ENCODE results near the gene PRR15L.

DNA sequence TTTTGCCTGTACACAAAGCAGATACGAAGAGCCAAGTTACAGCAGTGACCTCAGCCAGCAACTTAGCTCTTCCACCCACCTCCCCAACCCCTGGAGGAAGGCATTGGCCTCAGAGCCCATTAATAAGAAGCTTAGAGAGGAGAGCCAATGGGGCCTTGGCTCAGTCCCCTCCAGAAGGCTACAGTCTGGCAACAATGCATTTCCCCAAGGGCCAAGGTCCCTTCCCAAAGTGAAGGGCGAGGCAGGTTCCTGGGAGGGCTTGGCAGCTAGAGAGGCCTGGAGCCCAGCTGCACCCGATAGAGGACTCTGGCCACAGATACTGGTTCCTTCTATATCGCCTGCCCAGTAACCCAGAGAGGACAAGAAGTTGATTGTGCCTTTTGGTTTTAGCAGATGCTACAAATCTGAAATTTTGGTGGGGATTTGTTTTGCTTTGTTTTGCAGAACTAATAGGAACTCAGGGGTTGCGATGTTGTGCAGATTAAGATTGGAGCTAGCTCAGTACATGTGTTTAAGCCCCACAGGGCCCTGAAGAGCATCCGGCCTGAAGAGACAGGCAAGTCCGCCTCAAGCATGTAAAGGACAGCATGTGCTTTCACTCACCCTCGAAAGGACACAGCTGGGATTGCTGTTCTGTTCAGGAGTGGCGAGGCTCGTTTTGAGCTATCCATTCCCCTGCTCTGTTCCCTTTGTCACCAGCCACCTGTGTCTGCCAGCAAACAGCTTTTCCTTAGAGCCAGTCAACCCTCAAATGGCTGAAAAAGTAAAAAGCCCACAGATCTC is 28.3 kb downstream of the PRR15L start:
- TF ChIP-seq, protein P1, sequence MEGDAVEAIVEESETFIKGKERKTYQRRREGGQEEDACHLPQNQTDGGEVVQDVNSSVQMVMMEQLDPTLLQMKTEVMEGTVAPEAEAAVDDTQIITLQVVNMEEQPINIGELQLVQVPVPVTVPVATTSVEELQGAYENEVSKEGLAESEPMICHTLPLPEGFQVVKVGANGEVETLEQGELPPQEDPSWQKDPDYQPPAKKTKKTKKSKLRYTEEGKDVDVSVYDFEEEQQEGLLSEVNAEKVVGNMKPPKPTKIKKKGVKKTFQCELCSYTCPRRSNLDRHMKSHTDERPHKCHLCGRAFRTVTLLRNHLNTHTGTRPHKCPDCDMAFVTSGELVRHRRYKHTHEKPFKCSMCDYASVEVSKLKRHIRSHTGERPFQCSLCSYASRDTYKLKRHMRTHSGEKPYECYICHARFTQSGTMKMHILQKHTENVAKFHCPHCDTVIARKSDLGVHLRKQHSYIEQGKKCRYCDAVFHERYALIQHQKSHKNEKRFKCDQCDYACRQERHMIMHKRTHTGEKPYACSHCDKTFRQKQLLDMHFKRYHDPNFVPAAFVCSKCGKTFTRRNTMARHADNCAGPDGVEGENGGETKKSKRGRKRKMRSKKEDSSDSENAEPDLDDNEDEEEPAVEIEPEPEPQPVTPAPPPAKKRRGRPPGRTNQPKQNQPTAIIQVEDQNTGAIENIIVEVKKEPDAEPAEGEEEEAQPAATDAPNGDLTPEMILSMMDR (IDR thresholded peaks at IDR 0.05): no peak
- TF ChIP-seq POLR2A (IDR thresholded peaks at IDR 0.05): no peak

Data from adrenal gland (tissue), 5 donors.